ENCODE measurements around the gene CCL4.

The CCL4 gene

GRCh38 chr17:36149296-36149820, 45.7 kb downstream of the CCL4 start:
- Histone ChIP-seq H3K27ac (ENCODE audit: low read length) (no peak overlapping the region), H3K4me1 (ENCODE audit: control insufficient read depth in 1 of 2, insufficient read depth in 2 of 2, low read length in 2 of 2) (peaks cover 0 to 8% of the 10 kb centered on the region in 2 donors), H3K27me3 (ENCODE audit: low read depth, low read length) (no peaks in the 10 kb centered on the region), H3K9me3 (ENCODE audit: control insufficient read depth in 1 of 2, low read length in 2 of 2) (no peaks in the 10 kb centered on the region), H3K36me3 (ENCODE audit: control insufficient read depth in 1 of 2, insufficient read depth in 2 of 2, low read length in 2 of 2) (no peaks in the 10 kb centered on the region), H3K4me3 (ENCODE audit: low read depth in 1 of 2, low read length in 2 of 2) (no peak overlapping the region)

GRCh38 chr17:36151891-36152638, 48.4 kb downstream of the CCL4 start:
- H3K27me3 ChIP-seq (ENCODE audit: low read depth, low read length): no peaks in the 10 kb centered on the region

GRCh38 chr17:36152639-36153120, 49.1 kb downstream of the CCL4 start:
- Histone ChIP-seq H3K36me3 (ENCODE audit: control insufficient read depth in 1 of 2, insufficient read depth in 2 of 2, low read length in 2 of 2) (no peaks in the 10 kb centered on the region), H3K9me3 (ENCODE audit: control insufficient read depth in 1 of 2, low read length in 2 of 2) (no peaks in the 10 kb centered on the region), H3K27me3 (ENCODE audit: low read depth, low read length) (no peaks in the 10 kb centered on the region), H3K4me3 (ENCODE audit: low read depth in 1 of 2, low read length in 2 of 2) (no peak overlapping the region), H3K27ac (ENCODE audit: low read length) (no peak overlapping the region), H3K4me1 (ENCODE audit: control insufficient read depth in 1 of 2, insufficient read depth in 2 of 2, low read length in 2 of 2) (peaks cover 0 to 8% of the 10 kb centered on the region in 2 donors)

More at GRCh38 chr17:36151891-36152638, 48.4 kb downstream of the CCL4 start:
- Histone ChIP-seq H3K9me3 (ENCODE audit: control insufficient read depth in 1 of 2, low read length in 2 of 2) (no peaks in the 10 kb centered on the region), H3K4me3 (ENCODE audit: low read depth in 1 of 2, low read length in 2 of 2) (no peak overlapping the region), H3K27ac (ENCODE audit: low read length) (no peak overlapping the region), H3K4me1 (ENCODE audit: control insufficient read depth in 1 of 2, insufficient read depth in 2 of 2, low read length in 2 of 2) (peaks cover 0 to 8% of the 10 kb centered on the region in 2 donors), H3K36me3 (ENCODE audit: control insufficient read depth in 1 of 2, insufficient read depth in 2 of 2, low read length in 2 of 2) (no peaks in the 10 kb centered on the region)

GRCh38 chr17:36153895-36154610, 50.4 kb downstream of the CCL4 start:
- H3K27ac ChIP-seq (ENCODE audit: low read length): no peak overlapping the region
- H3K4me3 ChIP-seq (ENCODE audit: low read depth in 1 of 2, low read length in 2 of 2): no peak overlapping the region
- no peaks in the 10 kb centered on the region for H3K36me3 ChIP-seq (ENCODE audit: control insufficient read depth in 1 of 2, insufficient read depth in 2 of 2, low read length in 2 of 2)
- H3K4me1 ChIP-seq (ENCODE audit: control insufficient read depth in 1 of 2, insufficient read depth in 2 of 2, low read length in 2 of 2): peaks cover 0 to 6% of the 10 kb centered on the region in 2 donors
- no peaks in the 10 kb centered on the region for H3K27me3 ChIP-seq (ENCODE audit: low read depth, low read length)
- H3K9me3 ChIP-seq (ENCODE audit: control insufficient read depth in 1 of 2, low read length in 2 of 2): no peaks in the 10 kb centered on the region
